H1 (cell line): Measurements from ENCODE around the gene GABRG3. TPM values are rescaled to one million over a fixed set of nuclear protein-coding genes. Genes with fewer than 3 reads are reported as not detected.

Experiments used
- CTCF ChIA-PET: fragments of 300-600 bp; sonication (Branson Sonifier 250); formaldehyde crosslinking; loops from one replicate; lab custom pipeline; 2021; ENCODE audit not compliant: partially characterized antibody; lab: Charles Lee
- POLR2A ChIA-PET: fragments of 300-600 bp; sonication (Branson Sonifier 250); formaldehyde crosslinking; loops from one replicate; lab custom pipeline; 2021; ENCODE audit warnings: inconsistent platforms; ENCODE audit not compliant: partially characterized antibody; lab: Charles Lee
- DNase-seq, 2 experiments: peaks; one replicate each; pipeline versions ENCODE4 v3.0.0 to v3.0.0-alpha.2; 2010 to 2022; ENCODE audit warnings: low spot score in 2 of 2, low read depth in 1 of 2, mixed read lengths in 1 of 2
- FAIRE-seq: peaks from 2 replicates; lab custom pipeline; 2011; peaks lifted over from hg19 to GRCh38; lab: Jason Lieb, UNC
- H2AFZ ChIP-seq: 2 replicates; pipeline ENCODE4 v1.8.1; 2012; ENCODE audit warnings: low read length, inconsistent platforms
- H2AK5ac ChIP-seq: 2 replicates; pipeline ENCODE4 v1.6.1; 2013; ENCODE audit warnings: low read depth, low read length
- H2BK120ac ChIP-seq: replicated peaks from 2 replicates; pipeline ENCODE3; 2013; ENCODE audit warnings: low read depth, low read length, inconsistent platforms
- H2BK12ac ChIP-seq: 2 replicates; pipeline ENCODE4 v1.6.1; 2013; ENCODE audit warnings: low read depth, low read length
- H2BK15ac ChIP-seq: 2 replicates; pipeline ENCODE4 v1.6.1; 2013; ENCODE audit warnings: low read length
- H2BK20ac ChIP-seq: 2 replicates; pipeline ENCODE4 v1.6.1; 2013; ENCODE audit warnings: low read length
- H2BK5ac ChIP-seq: 2 replicates; pipeline ENCODE4 v1.6.1; 2013; ENCODE audit warnings: low read depth, low read length
- H3K14ac ChIP-seq: 2 replicates; pipeline ENCODE4 v1.6.1; 2013; ENCODE audit warnings: inconsistent platforms; ENCODE audit not compliant: insufficient read length
- H3K18ac ChIP-seq: 2 replicates; pipeline ENCODE4 v1.6.1; 2013; ENCODE audit warnings: low read length; ENCODE audit errors: extremely low read depth
- H3K23ac ChIP-seq: 2 replicates; pipeline ENCODE4 v1.6.1; 2013; ENCODE audit warnings: inconsistent platforms; ENCODE audit not compliant: insufficient read length
- H3K23me2 ChIP-seq: 2 replicates; pipeline ENCODE4 v1.6.1; 2013; ENCODE audit warnings: low read depth, low read length
- H3K27ac ChIP-seq: 2 replicates; pipeline ENCODE4 v1.6.1; 2011; ENCODE audit warnings: low read depth, low read length, inconsistent platforms
- H3K27me3 ChIP-seq, 4 experiments: replicated peaks in 1 of 4; 1 replicate in 1 of 4; 2 replicates in 3 of 4; pipeline versions ENCODE4 v1.6.1 to v1.8.1; 2011 to 2013; ENCODE audit warnings: low read length in 3 of 4, mild to moderate bottlenecking in 3 of 4, inconsistent platforms in 2 of 4, mixed read lengths in 2 of 4, moderate library complexity in 1 of 4; ENCODE audit not compliant: control insufficient read depth in 3 of 4, insufficient read depth in 3 of 4; ENCODE audit errors: extremely low read depth in 1 of 4
- H3K36me3 ChIP-seq, 4 experiments: 2 replicates each; pipeline versions ENCODE4 v1.6.1 to v1.8.1; 2011 to 2013; ENCODE audit warnings: mild to moderate bottlenecking in 4 of 4, low read length in 3 of 4, moderate library complexity in 2 of 4, control low read depth in 1 of 4, inconsistent platforms in 1 of 4; ENCODE audit not compliant: insufficient read depth in 4 of 4, control insufficient read depth in 2 of 4
- H3K4ac ChIP-seq: replicated peaks from 2 replicates; pipeline ENCODE3; 2013; ENCODE audit warnings: low read length, low read depth, mixed read lengths, inconsistent platforms; ENCODE audit not compliant: insufficient read length
- H3K4me1 ChIP-seq, 4 experiments: replicated peaks in 1 of 4; 1 replicate in 1 of 4; 2 replicates in 3 of 4; pipeline versions ENCODE4 v1.6.1 to v1.8.1; 2011 to 2013; ENCODE audit warnings: low read length in 3 of 4, inconsistent platforms in 2 of 4, mixed read lengths in 1 of 4; ENCODE audit not compliant: insufficient read depth in 4 of 4, control insufficient read depth in 3 of 4
- H3K4me2 ChIP-seq, 2 experiments: 2 replicates each; pipeline versions ENCODE4 v1.6.1 to v1.8.1; 2011 to 2013; ENCODE audit warnings: low read depth in 2 of 2, low read length in 2 of 2, control low read depth in 1 of 2, inconsistent platforms in 1 of 2, mild to moderate bottlenecking in 1 of 2; ENCODE audit not compliant: insufficient read depth in 1 of 2
- H3K4me3 ChIP-seq, 4 experiments: fragments of 200-600, 300-600 bp in 1 of 4; sonication (generic), shearing (Covaris generic), sonication (Bioruptor Twin) in 1 of 4; 2 replicates each; pipeline versions ENCODE4 v1.5.1 to v1.8.1; 2011 to 2016; ENCODE audit warnings: low read length in 4 of 4, low read depth in 3 of 4, control low read depth in 2 of 4, inconsistent platforms in 2 of 4, mild to moderate bottlenecking in 2 of 4, mixed read lengths in 1 of 4, moderate library complexity in 1 of 4; ENCODE audit not compliant: insufficient read depth in 2 of 4; ENCODE audit errors: extremely low read depth in 1 of 4
- H3K56ac ChIP-seq: replicated peaks from 2 replicates; pipeline ENCODE3; 2013; ENCODE audit warnings: low read depth, mild to moderate bottlenecking, mixed read lengths, low read length, inconsistent platforms; ENCODE audit not compliant: insufficient read length
- H3K79me1 ChIP-seq: 2 replicates; pipeline ENCODE4 v1.6.1; 2013; ENCODE audit warnings: low read depth, low read length, control low read depth
- H3K79me2 ChIP-seq, 2 experiments: 2 replicates each; pipeline versions ENCODE4 v1.6.1 to v1.8.1; 2012 to 2013; ENCODE audit warnings: low read length in 2 of 2, mild to moderate bottlenecking in 2 of 2, inconsistent platforms in 1 of 2; ENCODE audit not compliant: insufficient read depth in 2 of 2, control insufficient read depth in 1 of 2
- H3K9ac ChIP-seq, 4 experiments: replicated peaks in 1 of 4; 1 replicate in 1 of 4; 2 replicates in 3 of 4; pipeline versions ENCODE4 v1.6.1 to v1.8.1; 2011 to 2013; ENCODE audit warnings: low read depth in 3 of 4, low read length in 3 of 4, control low read depth in 2 of 4, mild to moderate bottlenecking in 2 of 4, moderate library complexity in 2 of 4, inconsistent platforms in 1 of 4; ENCODE audit errors: extremely low read depth in 1 of 4
- H3K9me3 ChIP-seq, 2 experiments: 2 replicates each; pipeline versions ENCODE4 v1.6.1 to v1.8.1; 2012 to 2013; ENCODE audit warnings: mild to moderate bottlenecking in 2 of 2, moderate library complexity in 2 of 2, control low read depth in 1 of 2, inconsistent platforms in 1 of 2, low read depth in 1 of 2, low read length in 1 of 2, mixed read lengths in 1 of 2; ENCODE audit not compliant: insufficient read depth in 2 of 2
- H4K20me1 ChIP-seq, 2 experiments: replicated peaks in 1 of 2; 2 replicates each; pipeline versions ENCODE3 to v1.8.1; 2011 to 2013; ENCODE audit warnings: inconsistent platforms in 2 of 2, low read length in 2 of 2, mild to moderate bottlenecking in 1 of 2; ENCODE audit not compliant: insufficient read depth in 2 of 2, control insufficient read depth in 1 of 2
- H4K5ac ChIP-seq: 2 replicates; pipeline ENCODE4 v1.6.1; 2013; ENCODE audit warnings: low read length, low read depth, mixed read lengths, inconsistent platforms; ENCODE audit not compliant: insufficient read length
- H4K8ac ChIP-seq: 2 replicates; pipeline ENCODE4 v1.8.0; 2013; ENCODE audit warnings: mild to moderate bottlenecking, moderate library complexity, low read length, inconsistent platforms; ENCODE audit not compliant: insufficient read depth; ENCODE audit errors: extremely low read depth
- H4K91ac ChIP-seq: replicated peaks from 2 replicates; pipeline ENCODE3; 2013; ENCODE audit warnings: low read length, mixed read lengths, inconsistent platforms; ENCODE audit not compliant: insufficient read length
- JUN ChIP-seq: IDR thresholded peaks from 2 replicates; pipeline ENCODE4 v1.6.1; 2011; ENCODE audit warnings: low read depth, mild to moderate bottlenecking, improper control_type of control experiment, low read length
- RFX5 ChIP-seq: IDR thresholded peaks from 2 replicates; pipeline ENCODE4 v1.6.1; 2011; ENCODE audit warnings: low read depth, low read length, improper control_type of control experiment, borderline replicate concordance
- whole genome bisulfite sequencing, 2 experiments: shearing (Covaris generic) in 1 of 2; methylation state at CpG; one replicate each; pipeline versions ENCODE4 v1.1.6 to v1.1.7; 2013 to 2015; ENCODE audit warnings: low lambda C conversion rate in 2 of 2, mixed read lengths in 2 of 2, inconsistent platforms in 1 of 2, low coverage in 1 of 2, missing lambda C conversion rate in 1 of 2; ENCODE audit not compliant: insufficient replicate concordance in 2 of 2, insufficient coverage in 1 of 2, insufficient read length in 1 of 2; ENCODE audit errors: extremely low coverage in 1 of 2, missing lambda C conversion rate in 1 of 2; 5-methylcytosine and 5-hydroxymethylcytosine counted together
- polyA plus RNA-seq, 7 experiments: library from polyadenylated mRNA; depleted of rRNA in 3 of 7; stranded (reverse) in 5 of 7; unstranded in 2 of 7; fragments of >200 nt in 5 of 7; fragments of 200-250 nt in 2 of 7; gene quantifications; 1 replicate in 5 of 7; 2 replicates in 1 of 7; 4 replicates in 1 of 7; pipeline versions ENCODE4 v1.2.1 to v1.2.3, GENCODE V29; 2011 to 2013; ENCODE audit warnings: missing spikeins in 2 of 7, mixed read lengths in 2 of 7
- total RNA-seq: library from RNA; stranded (reverse); fragmentation: NEBNext Ultra II Directional; extraction: Animal tissue kit (Norgen Biotek cat#: 25700); gene quantifications from 2 replicates; pipeline ENCODE4 v1.2.1, GENCODE V29; 2021

Gene GABRG3
- total and polyA plus RNA-seq, 2 of the 8 experiments (the other 6 are each of a cell fraction or from before 2014, with no cell fraction given), result 0.17 to 0.80 TPM

- no peak overlapping the region for H3K4ac ChIP-seq
- H4K5ac ChIP-seq, result no peak overlapping the region
- H3K4me1 ChIP-seq, result peaks cover 0 to 2% (median 0%) of the 10 kb centered on the region in 4 experiments; a peak in 1 of 7 replicates
- no peak overlapping the region for H2BK120ac ChIP-seq
- H3K14ac ChIP-seq, result no peak overlapping the region
- H3K56ac ChIP-seq, result no peak overlapping the region
- H3K23me2 ChIP-seq, result no peaks in the 10 kb centered on the region
- no peaks in the 10 kb centered on the region for H3K36me3 ChIP-seq
- no peak overlapping the region for H2AK5ac ChIP-seq
- H3K18ac ChIP-seq, result no peak overlapping the region
- H3K9me3 ChIP-seq, result no peaks in the 10 kb centered on the region
- no peaks in the 10 kb centered on the region for H3K79me1 ChIP-seq
- no peak overlapping the region for H2BK5ac ChIP-seq
- DNase-seq (no peak), FAIRE-seq (no peak)
- H3K79me2 ChIP-seq, result no peaks in the 10 kb centered on the region
- H4K91ac ChIP-seq, result no peak overlapping the region
- no peak overlapping the region for H3K4me2 ChIP-seq
- no peaks in the 10 kb centered on the region; a peak in 1 of 7 replicates for H3K27me3 ChIP-seq
- no peak overlapping the region for H3K9ac ChIP-seq
- H4K8ac ChIP-seq, result no peak overlapping the region
- POLR2A ChIA-PET, result no interaction called here
- H2AFZ ChIP-seq, result no peak overlapping the region
- H2BK15ac ChIP-seq, result no peak overlapping the region
- H4K20me1 ChIP-seq, result no peaks in the 10 kb centered on the region
- WGBS, 2 experiments, result 0% methylated on average over 1 of the region's 1 CpG; no CpG with 5 or more reads in 1 of the 2 experiments
- H3K23ac ChIP-seq, result no peak overlapping the region
- CTCF ChIA-PET, result no interaction called here
- no peak overlapping the region for H3K4me3 ChIP-seq
- H2BK12ac ChIP-seq, result no peak overlapping the region
- no peak overlapping the region for H2BK20ac ChIP-seq
- H3K27ac ChIP-seq, result no peak overlapping the region
- TF ChIP-seq JUN, result no peak
- TF ChIP-seq RFX5, result no peak
These were observed 612.7 kb downstream of the GABRG3 start for GRCh38 chr15:27583651-27584050.
